Measurements from ENCODE around the gene KCNK18. TPM values are rescaled to one million over a fixed set of nuclear protein-coding genes. Genes with fewer than 3 reads are reported as not detected.

The KCNK18 gene
- total and polyA plus RNA-seq, 10 of the 15 experiments (the other 5 are each of a cell fraction or from before 2014, with no cell fraction given) = not detected

- no peaks in the 10 kb centered on the region; the same call in 2 of the 3 replicates for H3K9me3 ChIP-seq (replicated peaks; ENCODE audit: control insufficient read depth, insufficient read depth, low read length)
- H3K4me1 ChIP-seq (ENCODE audit: control insufficient read depth, insufficient read depth, low read length) = no peaks in the 10 kb centered on the region
- H3K4me3 ChIP-seq = no peak overlapping the region
- in situ Hi-C loops (cut with MboI) = no loop called here
- H2AFZ ChIP-seq (ENCODE audit: control insufficient read depth, low read depth, low read length) = no peak overlapping the region
- POLR2A ChIA-PET = no interaction called here
- no peak for TF ChIP-seq NRF1 (conservative IDR thresholded peaks at IDR 0.05; ENCODE audit: low read depth, low read length)
- no peak for TF ChIP-seq MEF2A (IDR thresholded peaks at IDR 0.05; ENCODE audit: insufficient read depth, low read depth, low read length)
- no peak for TF ChIP-seq RCOR1 (conservative IDR thresholded peaks at IDR 0.05; ENCODE audit: low read depth, low read length)
- TF ChIP-seq NR2F1 (conservative IDR thresholded peaks at IDR 0.05) = no peak
- no peak for TF ChIP-seq CREB1 (IDR thresholded peaks at IDR 0.05; ENCODE audit: low read depth)
- TF ChIP-seq FOXK2 (IDR thresholded peaks at IDR 0.05) = no peak
- no peak for TF ChIP-seq TCF3 (IDR thresholded peaks at IDR 0.05; ENCODE audit: borderline replicate concordance, insufficient read depth, low read depth, low read length)
- TF ChIP-seq REST (IDR thresholded peaks at IDR 0.05; ENCODE audit: low read depth, low read length) = no peak
- TF ChIP-seq NFIC (IDR thresholded peaks at IDR 0.05; ENCODE audit: low read depth, low read length) = no peak
- no peak for TF ChIP-seq SMC3 (IDR thresholded peaks at IDR 0.05; ENCODE audit: borderline replicate concordance, low read length)
- no peak for TF ChIP-seq ATF3 (IDR thresholded peaks at IDR 0.05; ENCODE audit: borderline replicate concordance, extremely low read depth, low read depth, low read length)
- TF ChIP-seq TARDBP (IDR thresholded peaks at IDR 0.05; ENCODE audit: borderline replicate concordance) = no peak
- TF ChIP-seq PAX8 (IDR thresholded peaks at IDR 0.05) = no peak
- TF ChIP-seq EP300 (IDR thresholded peaks at IDR 0.05; ENCODE audit: borderline replicate concordance in 1 of 2, control insufficient read depth in 1 of 2, low read depth in 2 of 2, low read length in 2 of 2) = no peak
- TF ChIP-seq JUND (IDR thresholded peaks at IDR 0.05; ENCODE audit: low read depth, low read length) = no peak
- no peak for TF ChIP-seq BCL3 (IDR thresholded peaks at IDR 0.05; ENCODE audit: borderline replicate concordance, insufficient read depth, low read depth, low read length, poor library complexity, severe bottlenecking)
- no peaks in the 10 kb centered on the region for H4K20me1 ChIP-seq (ENCODE audit: control insufficient read depth, insufficient read depth)
- H3K79me2 ChIP-seq (ENCODE audit: control insufficient read depth, insufficient read depth, low read length) = no peaks in the 10 kb centered on the region
- no peak for FAIRE-seq
- CTCF ChIA-PET = no interaction called here
- H3K36me3 ChIP-seq (ENCODE audit: control insufficient read depth in 2 of 2, insufficient read depth in 2 of 2, low read length in 1 of 2) = no peaks in the 10 kb centered on the region
- H3K27ac ChIP-seq (ENCODE audit: control insufficient read depth, insufficient read depth) = no peak overlapping the region
- ATAC-seq = no peak
- intact Hi-C loops (cut with micrococcal nuclease; ENCODE audit: unreplicated experiment) = no loop called here
- no peaks in the 10 kb centered on the region; a peak in 1 of 4 replicates for H3K27me3 ChIP-seq (replicated peaks in 1 of 2; ENCODE audit: control insufficient read depth in 2 of 2, insufficient read depth in 2 of 2, low read length in 1 of 2)
- H3K4me2 ChIP-seq (ENCODE audit: control insufficient read depth, insufficient read depth) = no peak overlapping the region
- DNase-seq (ENCODE audit: low read depth, low spot score) = no peak
- no CpG with 5 or more reads among the region's 1 CpG for WGBS (ENCODE audit: insufficient coverage, insufficient replicate concordance, low lambda C conversion rate, missing lambda C conversion rate)
- no peak overlapping the region for H3K9ac ChIP-seq (ENCODE audit: control insufficient read depth, insufficient read depth, low read length)
- no TSS peak for BruUV-seq (replicated peaks)
- SMC1A ChIA-PET (ENCODE audit: uncharacterized antibody, unreplicated experiment) = no interaction called here
- RAD21 ChIA-PET (ENCODE audit: unreplicated experiment) = no interaction called here
Observed at GRCh38 chr10:117189557-117189956, 7.7 kb upstream of the KCNK18 start.

All from GM12878 (cell line).